HG03064 (cell line): ENCODE measurements around the gene LIN7A.
A peak's percentile ranks its signal among the peaks of the same experiment; 100 is the strongest.

ENCODE experiments used
- ATAC-seq: cut with Tn5 transposase; IDR thresholded peaks from one replicate; pipeline ENCODE4 v1.9.1; 2021; ENCODE audit warnings: low read depth; ENCODE audit not compliant: unreplicated experiment

The LIN7A gene, protein sequence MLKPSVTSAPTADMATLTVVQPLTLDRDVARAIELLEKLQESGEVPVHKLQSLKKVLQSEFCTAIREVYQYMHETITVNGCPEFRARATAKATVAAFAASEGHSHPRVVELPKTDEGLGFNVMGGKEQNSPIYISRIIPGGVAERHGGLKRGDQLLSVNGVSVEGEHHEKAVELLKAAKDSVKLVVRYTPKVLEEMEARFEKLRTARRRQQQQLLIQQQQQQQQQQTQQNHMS

DNA sequence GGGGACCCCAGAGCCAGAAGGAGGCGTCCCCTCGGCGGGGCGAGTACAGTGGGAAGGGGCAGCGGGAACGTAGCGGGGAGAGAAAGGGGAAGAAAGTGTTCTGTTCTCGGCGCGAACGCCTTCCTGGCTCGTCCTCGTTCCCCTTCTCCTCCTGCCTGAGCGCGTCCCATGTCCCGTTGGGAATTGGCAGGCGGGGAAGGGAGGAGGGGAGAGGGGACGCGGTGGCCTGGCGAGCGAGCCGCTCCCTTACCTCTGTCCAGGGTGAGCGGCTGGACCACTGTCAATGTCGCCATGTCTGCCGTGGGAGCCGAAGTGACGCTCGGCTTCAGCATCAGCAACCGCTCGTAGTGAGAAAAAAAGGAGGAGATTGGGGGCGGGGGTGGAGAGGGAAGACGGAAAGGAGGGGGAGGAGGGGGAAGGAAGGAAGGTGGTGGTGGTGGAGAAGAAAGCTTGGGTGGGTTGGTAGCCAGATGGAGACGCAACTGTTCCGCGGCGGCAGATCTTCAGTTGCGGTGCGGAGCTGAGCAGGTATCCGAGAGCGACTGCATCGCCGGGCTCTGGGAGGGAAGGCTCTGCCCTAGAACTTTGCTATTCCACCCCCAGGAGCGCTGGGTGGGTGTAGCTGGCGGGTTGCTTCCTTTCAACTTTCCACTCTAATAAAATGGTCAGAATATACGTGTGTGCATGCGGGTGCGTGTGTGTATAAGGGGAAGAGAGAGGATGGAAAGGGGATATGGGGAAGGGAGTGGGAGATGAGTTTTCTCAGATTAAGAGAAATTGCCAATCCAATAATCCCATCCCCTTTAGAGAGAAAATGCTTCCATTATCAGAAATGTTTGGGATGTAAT is at the start of gene LIN7A:
LIN7A (minus strand) TSS at position 544 of the 848 bp plus-strand sequence; CDS start at position 332, 212 bp downstream.
- peak; percentile 23 for ATAC-seq

DNA sequence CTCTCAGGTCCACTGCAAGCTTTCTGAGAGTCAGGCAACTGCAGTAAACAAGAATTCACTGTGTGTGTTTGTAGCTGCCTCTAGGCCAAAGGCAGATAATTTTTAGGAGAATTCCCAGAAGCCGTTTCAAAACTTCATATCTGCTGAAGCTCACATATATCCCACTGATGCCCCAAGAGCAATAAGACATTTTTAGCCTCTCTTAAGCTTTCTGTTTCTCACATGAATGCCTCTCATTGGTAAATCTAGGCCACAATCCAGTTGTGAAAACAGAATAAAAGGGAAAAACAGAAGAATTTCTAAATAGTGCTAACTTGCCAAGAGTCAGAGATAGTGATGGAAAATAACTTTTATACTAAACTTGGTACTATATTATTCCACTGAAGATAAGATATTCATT is 48.5 kb upstream of the LIN7A start:
- ATAC-seq = no peak

DNA sequence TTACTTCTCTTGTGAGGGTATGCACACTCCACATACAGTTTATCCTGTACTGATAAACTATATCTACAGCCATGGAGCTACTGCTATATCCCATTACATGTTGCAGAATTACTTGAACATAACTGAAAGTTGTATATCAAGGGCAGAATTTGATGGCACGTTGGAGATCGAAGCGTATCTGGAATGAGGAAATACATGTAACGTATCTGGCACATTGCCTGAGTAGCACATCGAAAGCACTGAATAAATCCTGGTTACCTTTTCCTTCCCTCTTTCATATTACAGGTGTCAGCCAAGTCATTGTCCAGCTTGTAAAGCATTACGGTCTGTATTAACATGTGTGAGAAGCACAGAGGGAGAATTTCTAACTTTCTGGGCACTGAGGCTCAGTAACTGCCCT is 42.1 kb upstream of the LIN7A start:
- no peak for ATAC-seq

DNA sequence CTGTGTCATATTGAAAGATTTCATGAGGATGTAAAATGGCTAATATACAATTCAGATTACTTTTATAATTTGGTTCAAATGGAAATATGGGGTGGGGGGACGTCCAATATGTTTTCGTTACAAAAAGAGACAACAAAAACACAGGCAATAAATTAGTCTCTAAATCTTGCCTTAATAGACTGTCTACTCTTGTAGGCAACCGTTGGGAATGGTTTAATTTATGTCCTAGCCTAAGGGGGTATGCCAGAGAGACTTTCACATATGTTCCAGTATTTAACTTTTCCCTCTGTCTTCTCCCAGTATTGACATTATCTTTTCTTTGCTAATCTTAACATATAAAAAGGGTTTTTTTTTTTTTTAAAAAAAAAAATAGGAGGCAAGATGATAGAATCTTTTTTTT is 41.5 kb upstream of the LIN7A start:
- no peak for ATAC-seq

DNA sequence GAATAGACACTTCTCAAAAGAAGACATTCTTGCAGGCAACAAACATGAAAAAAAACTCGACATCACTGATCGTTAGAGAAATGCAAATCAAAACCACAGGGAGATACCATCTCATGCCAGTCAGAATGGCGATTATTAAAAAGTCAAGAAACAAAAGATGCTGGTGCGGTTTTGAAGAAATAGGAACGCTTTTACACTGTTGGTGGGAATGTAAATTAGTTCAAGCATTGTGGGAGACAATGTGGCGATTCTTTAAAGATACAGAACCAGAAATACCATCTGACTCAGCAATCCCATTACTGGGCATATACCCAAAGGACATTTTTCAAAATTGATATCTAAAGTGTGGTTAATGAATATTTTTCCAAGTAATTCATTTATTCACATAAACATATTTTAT is 39.6 kb upstream of the LIN7A start:
- ATAC-seq = no peak

DNA sequence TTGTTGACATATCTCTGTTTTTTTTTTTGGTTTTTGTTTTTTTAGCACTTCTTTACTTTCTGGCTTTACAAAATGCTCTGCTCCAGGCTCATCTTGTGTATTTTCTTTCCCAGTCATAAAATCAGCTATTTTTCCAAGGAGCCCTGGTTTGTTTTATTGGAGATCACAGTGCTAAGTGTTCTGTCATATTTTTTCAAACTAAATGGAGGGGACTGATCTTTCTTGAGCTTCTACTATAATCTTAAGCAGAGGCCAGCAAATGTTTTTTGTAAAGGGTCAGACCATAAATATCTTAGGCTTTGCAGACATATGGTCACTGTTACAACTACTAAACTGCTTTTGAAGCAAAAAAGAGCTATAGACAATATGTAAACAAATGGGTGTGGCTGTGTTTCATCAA is 30.6 kb upstream of the LIN7A start:
- no peak for ATAC-seq

DNA sequence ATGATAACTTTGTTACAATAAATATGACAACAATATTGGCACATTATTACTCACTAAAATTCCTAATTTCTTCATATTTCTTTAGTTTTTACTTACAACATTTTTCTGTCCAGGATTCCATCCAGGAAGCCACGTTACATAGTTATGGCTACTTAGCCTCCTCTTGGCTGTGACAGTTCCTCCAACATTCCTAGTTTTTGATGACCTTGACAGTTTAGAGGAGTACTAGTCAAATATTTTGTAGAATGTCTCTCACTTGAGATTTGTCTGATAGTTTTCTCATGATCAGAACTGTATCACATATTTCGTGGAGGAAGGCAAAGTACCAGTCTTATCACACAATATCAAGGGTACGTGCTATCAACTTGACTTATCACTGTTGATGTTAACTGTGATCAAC is 29.8 kb upstream of the LIN7A start:
- no peak for ATAC-seq

DNA sequence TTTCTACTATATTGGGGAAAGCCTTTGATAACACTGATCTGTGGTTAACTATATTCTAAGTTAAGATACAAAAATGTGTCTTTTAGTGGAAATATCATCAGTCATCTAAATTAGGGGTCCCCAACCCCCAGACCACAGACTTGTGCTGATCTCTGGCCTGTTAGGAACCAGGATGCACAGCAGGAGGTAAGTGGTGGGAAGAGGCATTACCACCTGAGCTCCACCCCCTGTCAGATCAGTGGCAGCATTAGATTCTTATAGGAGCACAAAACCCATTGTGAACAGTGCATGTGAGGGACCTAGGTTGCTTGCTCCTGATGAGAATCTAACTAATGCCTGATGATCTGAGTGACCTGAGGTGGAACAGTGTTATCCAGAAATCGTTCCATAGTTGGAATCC is 28.3 kb upstream of the LIN7A start:
- ATAC-seq = no peak

DNA sequence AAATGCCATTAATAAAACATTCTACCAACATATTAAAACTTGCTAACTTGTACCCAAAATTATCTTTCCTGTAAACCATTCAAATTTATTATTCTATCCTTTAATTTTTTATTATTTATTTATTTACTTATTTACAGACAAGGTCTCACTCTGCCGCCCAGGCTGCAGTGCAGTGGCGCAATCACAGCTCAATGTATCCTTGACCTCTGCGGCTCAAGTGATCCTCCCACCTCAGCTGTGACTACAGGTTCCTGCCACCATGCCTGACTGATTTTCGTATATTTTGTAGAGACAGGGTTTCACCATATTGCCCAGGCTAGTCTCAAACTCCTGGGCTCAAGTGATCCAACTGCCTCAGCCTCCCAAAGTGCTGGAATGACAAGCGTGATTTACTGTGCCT is 20.4 kb upstream of the LIN7A start:
- ATAC-seq = no peak

DNA sequence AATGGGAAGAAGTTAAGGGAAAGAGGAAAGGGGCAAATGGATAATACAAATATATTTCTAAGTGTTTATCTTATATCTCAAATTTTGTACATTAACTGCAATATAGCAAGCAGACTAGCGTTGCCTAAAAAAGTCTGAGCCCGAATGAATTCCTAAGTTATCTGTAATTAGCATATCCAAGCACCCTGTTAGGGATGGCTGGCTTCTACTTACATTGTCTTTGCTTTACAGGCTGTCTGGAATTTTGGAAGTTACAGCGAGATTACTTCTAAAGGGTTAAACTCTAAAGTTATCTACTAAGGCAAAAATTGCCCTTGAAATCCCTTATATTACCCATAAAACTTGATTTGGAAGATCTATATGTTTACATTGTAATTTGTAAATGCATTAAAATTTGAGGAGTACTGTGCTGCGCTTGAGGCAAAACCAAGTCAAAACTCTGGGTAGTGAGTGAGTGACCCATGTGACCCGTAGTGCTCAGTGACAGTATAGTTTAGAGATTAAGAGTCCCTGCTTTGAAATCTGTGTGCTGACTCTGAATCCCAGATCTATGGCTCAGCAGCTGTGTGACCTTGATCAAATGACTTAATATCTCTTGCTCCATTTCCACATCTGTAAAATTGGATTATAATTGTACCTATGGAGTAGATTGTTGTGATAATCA is 17.3 kb upstream of the LIN7A start:
- ATAC-seq = no peak

DNA sequence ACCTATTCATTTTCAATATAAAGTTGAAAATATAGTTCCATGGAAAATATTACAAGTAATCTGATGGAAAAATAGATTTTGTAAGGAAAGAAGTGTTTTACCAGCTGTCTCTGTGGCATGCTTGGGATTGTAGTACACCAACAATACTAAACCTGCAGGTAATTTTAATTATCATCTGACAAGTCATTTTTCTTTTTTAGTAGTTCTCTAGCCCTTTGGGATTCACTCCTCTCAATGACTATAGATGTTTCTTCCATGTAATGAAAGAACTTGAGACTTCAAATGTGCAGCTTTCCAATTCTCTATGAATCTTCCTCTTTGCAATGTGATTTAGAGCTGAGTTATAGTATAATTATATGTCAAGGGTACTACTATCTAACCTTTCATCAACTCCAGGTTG is 14.7 kb upstream of the LIN7A start:
- no peak for ATAC-seq

DNA sequence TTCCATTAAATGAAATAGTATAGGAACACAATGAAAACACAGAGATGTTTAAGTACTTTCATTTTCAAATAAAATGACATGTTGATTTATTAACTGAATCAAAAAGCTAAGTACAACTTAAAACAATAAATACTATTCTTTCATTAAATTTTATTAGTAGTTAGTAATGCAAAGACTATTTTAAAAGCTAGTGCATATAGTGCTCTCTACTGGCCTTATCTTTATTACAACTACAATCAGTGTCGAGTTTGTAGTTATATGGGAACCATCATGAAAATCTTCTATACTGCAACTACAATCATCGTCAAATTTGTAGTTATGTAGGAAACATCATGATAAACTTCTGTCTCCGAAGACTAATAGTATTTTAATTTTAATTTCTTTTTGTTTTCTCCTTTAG is 8.9 kb upstream of the LIN7A start:
- ATAC-seq = no peak

DNA sequence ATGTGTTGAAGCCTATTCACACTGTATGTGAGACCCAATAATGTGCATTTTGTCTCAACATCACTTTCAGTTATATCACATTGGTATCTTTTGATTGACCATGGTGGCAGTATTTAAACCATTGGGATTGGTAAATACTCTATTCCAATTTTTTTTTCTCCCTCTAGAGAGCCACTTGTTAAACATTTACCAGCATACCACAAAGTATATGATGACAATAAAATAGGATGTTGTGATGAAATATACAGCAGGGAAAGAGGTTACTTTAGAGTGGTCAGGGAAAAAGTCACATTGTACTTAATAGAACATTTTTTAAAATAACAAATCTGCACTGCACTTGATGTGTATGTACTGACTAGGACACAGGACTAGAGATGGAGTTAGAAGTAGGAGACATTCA is 5.6 kb upstream of the LIN7A start:
- no peak for ATAC-seq

DNA sequence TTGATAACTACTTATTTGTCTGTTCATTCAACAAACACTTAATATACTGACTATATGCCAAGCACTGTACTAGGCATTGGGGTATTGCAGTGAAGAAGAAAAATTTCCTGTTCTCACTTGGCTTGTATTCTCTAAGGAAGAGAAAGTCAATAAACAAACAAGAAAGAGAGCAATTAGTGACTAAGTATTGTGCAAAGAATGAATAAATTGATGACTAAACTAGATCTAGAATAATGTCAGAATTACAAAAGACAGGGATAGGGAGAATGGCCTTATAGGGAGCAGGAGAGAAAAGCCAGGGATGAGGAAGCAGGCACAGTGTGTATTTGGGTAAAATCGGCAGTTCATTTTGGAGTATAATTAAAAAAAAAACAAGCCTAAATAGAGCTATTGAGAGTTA is 4.2 kb upstream of the LIN7A start:
- no peak for ATAC-seq

DNA sequence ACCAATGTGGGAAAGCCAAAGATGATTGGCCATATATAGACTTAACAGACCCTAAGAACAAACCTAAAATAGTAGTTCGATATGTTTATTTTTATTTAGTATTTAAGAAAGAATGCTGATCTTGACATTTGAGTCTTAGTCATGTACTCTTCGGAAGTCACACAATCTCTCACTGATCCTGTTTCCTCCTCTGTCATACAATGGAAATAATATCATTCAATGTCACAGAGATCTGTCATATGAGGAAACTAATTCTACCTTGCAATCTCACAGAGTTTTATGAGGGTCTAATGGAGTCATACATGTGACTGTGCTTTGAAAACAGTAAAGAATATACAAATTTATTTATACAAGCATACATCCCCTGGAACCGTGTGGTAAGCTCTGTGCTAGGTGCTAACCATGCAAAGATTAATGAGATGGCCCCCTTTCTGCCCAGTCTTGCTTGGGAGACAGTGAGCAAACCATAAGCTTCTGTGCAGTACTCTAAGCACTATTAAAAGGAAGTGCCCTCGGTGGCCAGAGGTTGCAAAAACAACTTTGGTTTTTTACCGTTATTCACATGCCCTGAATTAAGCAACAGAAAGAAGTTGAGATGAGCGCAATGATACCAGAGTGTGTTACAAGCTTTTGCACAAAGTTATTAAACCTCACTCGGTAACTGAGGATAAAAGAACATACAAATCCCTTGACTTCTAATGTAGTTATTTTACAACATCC is 1.7 kb upstream of the LIN7A start:
- ATAC-seq = no peak

DNA sequence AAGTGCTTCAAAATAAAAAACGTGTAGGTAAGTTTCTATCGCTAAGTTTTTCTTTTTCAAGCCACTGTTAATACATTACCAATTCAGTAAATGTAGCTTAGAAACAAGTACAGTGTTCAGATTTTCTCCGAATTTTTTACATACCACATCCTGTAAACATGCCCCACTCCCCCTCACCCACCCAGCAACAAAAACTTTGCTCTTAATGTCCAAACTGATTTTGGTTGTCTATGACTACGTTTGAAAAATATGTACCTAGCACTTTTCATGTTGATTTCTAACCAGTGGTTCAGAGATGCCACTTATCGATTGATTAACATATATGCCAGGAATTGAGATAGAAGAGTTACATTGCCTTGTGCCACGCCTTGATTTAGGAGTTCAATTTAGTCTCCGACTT is 663 bp upstream of the LIN7A start:
- no peak for ATAC-seq

DNA sequence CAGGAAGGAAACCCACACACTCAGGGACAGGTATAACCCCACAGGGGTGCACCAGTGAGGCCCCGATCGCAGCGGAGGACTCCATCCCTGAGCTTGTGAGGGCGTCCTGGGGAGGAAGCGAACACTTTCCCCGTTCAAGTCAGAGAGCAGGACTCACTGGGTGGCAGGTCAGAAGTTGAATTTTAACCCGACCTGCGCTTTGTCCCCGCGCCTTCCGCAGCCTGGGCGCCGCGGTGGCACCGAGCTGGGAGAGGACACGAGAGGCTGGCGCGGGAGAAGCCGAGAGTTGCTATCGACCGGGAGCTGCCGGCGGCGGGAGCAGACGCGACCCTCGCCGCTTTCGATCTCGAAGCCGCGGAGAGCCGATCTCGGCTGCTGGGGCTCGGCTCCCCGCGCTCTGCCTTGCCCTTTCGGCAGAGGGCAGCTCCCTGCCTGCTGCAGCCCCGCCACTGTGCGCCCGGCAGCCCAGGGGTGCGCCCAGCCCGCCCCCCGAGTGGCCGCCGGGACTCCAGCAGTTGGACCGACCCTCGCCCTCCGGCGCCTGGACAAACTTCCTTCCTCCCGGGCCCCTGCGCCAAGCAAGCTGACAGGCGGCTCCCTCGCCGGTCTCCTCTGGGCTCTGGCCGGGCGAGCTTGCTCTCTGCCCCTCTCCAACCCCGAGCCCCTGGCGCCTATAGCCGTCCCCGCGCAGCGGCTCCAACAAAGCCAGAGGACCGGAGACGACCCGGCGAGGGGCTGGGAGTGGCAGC is 918 bp downstream of the LIN7A start:
- ATAC-seq = peak; percentile 59

DNA sequence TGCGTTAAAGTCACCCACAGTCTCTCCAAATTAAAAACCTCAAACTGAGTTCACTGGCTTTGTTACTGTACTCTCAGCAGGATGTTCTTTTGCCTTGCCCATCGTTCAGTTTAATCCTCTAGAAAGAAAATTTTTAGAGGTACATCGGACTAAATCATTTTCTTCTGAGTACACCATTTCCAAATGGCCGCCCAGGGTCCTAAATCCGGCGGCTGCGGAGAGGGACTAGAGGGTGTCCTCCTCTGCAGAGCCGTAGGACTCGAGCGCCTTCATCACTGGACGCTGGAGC is 1.4 kb downstream of the LIN7A start:
- ATAC-seq = no peak

DNA sequence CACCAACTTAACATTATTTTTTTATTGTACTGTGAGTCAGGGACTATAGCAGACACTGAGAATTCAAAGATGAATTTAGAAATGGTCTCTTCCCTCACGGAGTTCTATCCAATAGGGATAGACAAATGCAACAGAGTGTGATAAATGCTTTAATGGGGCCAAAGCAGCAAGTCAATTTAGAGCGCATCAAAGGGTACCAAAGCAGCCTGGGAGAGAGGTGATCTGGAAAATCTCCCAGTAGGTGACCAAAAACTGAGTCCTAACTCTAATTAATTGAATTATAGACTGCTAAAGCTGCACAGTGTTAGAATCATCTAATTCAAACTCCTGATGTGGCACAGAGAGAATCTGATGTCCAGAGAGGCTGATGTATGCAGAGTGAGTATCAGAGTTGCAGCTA is 2.6 kb downstream of the LIN7A start:
- ATAC-seq = no peak

DNA sequence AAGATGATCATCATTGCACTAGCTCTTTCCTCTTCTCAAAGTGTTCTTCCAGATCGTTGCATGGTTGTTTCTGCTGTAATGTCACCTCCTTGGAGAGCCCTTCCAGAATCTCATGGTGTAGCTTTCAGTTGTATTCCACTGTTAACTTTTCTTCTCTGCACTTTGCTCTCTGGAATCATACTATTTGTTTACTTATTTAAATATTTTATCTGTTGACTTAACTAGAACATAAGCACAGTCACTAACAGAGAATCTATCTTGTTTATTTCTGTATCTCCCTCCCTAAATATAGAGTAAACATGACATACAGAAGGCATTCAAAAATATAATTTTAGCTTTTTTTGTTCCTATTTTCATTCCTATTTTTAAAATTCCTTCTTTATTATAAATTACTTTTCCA is 11.8 kb downstream of the LIN7A start:
- ATAC-seq = no peak

DNA sequence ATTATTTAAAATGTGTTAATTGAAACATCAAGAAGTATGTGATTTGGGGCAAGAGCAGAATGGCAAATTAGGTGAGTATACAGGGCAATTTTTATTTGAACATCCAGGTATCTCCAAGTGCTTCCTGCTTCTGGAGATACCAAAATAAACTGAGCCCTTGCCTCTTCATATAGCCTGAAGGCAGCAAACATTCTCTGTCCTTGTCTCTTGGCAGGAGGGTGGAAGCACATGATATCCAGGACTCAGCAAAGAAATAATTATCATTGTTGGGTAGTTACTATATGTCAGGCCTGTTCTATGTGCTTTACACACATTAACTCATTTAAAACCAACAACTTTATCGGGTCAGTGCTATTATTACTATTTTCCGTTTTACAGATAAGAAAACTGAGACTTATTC is 12.5 kb downstream of the LIN7A start:
- no peak for ATAC-seq
